HL-60/S4 treated with retinoic acid at 250 ng/mL for 4 days and 3 days (cell line): ENCODE results near the gene NAALADL1.

Experiments
- in situ Hi-C: fragments of 300-500 bp; cut with MboI; formaldehyde crosslinking; loops from 2 replicates; pipeline ENCODE4 v1.7.0; 2022; ENCODE audit warnings: low sequenced_read_pairs

Gene NAALADL1

DNA sequence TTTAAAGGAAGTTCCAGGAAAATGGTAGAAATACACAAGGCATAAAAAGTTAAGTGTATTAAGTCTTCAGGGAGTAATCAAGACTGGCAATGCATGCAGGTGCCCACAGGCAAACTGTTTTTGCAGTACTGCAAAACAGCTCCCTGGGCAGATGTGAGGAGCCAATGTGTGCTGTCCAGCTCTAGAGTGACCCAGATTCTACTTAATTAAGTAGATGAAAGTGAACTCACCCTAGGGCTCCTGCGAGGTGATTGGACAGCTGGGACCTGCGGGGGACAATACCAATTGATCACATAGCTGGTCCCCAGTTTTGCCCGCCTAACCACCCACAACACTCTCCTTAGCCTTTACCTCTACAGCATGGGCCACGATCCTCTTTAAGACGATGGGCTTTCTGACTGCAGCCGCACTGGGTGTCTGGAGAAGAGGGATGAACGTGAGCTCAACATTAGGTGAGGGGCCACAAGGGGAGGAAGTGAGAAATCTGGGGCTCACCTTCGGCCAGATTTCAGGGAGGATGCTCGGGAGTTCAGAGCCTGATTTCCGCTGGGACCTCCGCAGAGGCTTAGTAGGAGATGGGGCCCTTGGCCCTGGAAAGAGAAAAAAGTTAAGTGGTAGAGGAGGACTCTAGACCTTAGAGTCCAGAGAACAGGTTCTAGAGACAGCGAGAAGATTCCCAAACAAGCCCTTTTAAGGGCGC is 24.9 kb upstream of the NAALADL1 start:
- in situ Hi-C loops: no loop called here

DNA sequence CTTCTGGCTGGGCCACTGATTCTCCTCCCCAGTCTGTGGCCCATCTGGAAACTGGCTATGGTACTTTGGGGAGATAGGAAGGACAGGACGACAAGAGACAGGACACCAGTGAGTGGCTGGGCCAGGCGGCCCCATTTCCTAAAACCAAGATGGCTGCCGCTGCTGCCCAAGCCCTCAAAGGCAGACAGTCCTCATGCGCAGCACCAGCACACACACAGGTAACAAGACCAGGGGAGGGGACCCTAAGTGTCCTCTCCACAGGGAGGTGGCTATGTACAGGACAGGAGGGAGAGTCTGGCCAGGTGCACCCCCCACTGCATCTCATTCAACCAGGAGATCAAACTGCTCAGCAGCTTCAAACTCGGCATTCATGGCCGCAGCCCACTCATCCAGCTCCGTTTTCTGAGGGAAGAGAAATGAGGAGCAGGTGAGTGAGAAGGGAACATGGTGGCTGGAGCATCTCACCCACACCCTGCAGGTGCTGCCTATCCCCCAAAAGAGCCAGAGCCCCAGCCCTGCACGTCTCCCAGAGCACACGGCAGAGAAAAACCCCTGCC is 20.5 kb upstream of the NAALADL1 start:
- in situ Hi-C loops: no loop called here

DNA sequence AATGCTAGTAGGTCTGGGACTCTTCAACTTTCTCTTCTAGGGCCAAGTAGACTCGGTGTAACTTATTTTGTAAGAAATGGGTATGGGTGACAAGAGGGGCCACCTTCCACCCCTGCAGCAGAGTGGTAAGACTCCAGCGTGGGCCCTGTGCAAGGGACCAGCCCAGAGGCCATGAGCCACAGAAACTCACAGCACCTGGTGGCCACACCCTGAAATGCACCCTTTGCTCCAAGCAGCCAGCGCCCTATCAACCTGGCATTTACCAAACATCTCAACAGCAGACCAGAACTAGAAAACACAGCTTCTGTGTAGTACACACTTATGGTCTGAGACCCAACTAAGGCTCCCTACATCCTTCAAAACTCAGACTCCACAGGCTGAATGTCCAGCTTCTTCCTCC is 19.8 kb upstream of the NAALADL1 start:
- in situ Hi-C loops: no loop called here

DNA sequence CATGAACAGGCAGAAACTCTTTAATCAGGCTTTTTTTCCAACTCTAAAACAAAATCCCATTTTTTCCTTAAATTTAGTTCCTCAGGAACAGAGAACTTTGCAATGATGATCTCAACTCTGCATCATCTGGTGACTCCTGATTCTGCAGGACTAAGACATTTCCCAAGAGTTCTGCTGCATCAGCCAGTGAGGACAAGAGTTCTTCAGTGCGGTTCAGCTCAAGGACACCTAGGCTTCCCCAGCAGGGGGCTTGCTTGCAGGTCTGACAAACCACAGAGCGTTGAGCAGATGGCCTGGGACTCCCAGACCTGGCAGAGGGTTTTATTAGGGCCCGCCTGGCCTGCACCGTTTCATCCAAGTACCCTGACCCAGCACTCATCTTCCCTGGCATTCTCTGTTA is 19.1 kb upstream of the NAALADL1 start:
- in situ Hi-C loops: no loop called here

DNA sequence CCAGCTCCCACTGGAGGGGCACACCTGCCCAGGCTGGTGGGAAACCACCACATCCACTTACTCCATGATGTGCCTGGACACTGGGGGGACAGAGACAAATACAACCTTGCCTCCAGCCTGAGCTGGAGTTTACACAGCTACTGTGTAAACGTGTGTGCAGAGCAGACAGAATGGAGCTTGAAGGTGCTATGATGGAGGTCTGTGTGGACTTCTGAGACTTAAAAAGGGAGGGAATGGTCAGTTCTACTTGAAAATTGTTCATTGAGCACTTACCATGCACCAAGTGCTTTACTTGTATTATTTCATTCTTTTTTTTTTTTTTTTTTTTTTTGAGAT is 14.2 kb upstream of the NAALADL1 start:
- in situ Hi-C loops: no loop called here

DNA sequence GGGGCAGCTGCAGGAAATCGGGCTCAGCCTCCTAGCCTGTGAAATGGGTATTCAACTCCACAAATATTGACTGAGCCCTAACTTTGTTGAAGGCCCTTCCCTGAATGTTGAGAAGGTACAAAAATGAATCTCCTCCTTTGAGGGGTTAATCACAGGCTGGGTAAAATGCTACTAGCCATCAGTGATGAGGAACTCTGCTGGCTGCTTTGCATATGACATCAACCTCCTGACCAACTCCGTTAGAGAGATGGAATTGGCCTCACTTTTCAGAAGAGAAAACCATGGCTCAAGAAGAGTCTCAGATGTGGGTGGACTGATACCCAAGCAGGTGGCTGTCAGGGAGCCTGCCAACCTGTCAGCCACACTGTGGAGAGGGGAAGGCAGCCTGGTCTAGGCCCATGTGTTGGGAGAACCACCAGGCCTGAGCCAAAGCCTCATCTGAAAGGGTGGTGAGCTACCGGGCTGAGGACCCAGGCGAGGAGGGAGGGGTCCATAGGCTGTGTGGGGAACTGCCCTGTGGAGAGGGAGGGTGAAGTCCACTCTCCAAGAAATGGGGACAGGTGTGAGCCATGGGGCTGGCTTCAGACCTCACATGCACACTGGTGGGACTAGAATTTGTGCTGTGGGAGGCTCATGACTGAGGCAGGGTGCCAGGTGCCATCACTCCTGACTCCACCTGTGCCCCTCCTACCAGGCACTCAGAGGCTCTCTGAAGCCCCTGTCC is 13.7 kb upstream of the NAALADL1 start:
- in situ Hi-C loops: no loop called here

DNA sequence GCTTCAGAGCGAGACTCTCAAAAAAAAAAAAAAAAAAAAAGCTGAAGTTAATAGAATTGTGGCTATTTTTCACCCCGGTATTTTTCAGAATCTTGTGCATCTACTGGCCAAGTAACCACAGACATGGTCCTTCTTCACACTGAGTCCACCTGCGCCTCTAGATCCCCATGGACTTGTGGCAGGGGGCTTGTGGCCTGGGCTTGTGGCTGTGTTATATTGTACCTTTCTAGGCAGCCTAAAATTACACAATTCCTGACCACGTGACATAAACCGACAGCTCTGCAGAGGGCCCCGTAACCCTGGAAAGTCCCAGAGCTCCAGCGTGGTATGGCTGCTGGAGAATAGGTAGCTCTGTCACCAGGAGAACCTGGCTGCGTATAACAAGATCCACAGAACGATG is 10.9 kb upstream of the NAALADL1 start:
- in situ Hi-C loops: no loop called here

DNA sequence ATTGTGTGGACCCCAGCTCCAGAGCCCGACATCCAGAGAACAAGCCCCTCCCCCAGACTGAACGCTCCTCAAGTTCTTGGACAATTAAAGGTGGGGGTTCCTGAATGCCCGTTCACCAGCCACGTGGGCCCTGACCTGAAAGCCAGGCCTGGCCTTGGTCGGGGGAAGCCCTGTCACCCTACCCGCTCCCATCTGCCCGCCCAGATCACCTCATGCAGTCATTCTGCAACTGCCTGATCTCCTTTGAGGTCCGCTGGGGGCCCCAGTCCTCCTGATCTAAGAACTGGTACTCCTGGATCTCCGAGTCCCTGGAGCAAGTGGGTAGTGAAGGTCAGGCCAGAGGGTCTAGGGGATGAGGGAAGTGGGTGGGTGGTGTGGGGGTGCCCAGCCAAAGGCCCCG is 9.1 kb upstream of the NAALADL1 start:
- in situ Hi-C loops: no loop called here

DNA sequence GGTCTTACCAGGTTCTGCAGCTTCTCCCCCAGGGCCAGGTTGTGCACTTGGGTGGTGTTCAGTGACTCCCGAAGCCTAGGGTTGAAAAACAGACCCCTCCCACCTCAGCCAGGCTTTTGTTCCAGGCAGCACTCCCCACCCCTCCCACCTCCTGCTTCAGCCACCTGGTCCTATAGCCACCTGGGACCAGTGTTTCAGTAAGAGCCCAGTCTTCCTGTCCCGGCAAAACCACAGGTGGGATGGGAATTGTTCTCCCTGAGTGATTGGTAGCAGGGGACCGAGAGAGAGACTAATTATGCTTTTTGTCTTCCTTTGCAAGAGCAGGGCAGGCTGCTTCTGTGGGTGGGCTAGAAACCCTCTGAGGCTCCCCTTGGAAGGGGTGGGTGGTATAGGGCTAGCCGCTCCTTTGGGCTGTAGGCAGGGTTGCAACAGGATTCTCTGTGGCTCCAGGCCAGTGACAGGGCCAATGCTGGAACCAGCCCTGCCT is 8.5 kb upstream of the NAALADL1 start:
- in situ Hi-C loops: no loop called here

DNA sequence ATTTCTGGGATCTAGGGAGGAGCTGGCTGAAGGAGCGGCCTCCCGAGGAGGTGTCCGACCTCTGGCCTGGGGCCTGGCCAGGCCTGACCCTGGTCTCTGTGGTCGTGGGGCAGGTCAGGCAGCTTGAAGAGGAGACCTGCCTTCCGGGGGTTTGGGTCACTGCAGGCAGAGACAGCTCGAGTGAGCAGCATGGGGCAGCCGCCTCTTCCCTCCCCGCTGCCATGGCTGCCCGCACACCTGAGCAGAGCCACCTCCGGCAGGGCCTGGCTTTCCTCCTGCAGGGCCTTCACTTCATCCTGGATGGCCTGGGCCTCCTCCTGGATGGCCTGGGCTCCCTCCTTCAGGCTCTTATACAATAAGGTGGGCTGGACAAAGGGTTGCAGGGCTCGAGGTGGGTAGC is 8.0 kb upstream of the NAALADL1 start:
- in situ Hi-C loops: no loop called here

DNA sequence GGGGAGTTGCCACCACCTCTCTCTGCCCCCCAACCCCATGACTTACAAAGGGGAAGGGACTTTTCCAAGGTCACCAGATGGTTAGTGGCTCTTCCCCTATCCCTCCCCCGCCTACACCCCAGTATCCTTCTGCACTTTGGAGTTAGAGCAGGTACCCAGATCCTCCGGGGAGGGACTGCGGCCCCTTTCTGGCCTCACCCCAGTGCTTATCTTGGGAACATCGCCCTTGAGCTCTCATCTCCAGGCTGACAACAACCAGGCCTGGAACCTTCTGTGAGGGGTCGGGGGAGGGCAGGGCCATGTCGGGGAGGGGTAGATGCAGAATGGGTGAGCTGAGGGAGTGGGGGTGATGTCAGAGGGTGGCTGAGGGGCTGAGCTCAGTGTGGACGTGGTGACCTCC is 7.5 kb upstream of the NAALADL1 start:
- in situ Hi-C loops: no loop called here

DNA sequence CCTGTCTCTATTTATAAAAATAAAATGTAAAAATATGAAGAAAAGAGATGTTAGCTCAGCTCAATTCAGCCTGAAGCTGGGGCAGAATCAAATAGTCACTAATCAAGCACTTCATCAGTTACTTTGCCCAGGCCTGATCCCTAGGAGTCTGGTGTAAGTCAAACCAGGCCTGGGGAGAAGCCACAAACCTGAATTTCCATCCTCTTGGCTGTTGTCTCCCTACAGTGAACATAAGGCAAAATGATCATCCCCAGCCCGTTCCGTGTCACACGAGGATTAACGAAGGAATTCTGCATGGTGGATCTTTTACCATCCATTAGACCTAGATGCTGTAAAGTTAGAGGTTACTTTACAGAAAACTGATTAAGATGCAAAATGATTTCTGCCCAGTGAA is 6.5 kb upstream of the NAALADL1 start:
- in situ Hi-C loops: no loop called here

DNA sequence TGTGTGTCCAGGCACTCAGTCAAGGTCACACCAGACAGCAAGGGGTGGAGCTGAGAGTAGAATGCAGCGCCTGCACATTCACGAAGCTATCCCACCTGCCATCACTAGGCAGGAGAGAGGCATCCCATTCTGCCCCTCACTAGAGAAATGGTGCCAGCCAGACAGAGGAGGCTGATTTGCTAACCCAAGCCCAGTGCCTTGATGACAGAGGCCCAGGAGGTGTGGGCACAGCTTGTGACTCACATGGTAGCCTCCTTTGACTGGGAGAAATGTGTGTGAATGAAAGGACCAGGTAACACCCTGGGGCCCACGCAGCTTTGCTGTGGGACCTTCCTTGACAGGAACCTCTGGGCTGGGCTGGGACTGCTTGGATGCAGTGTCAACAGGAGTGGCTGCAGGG is 5.2 kb upstream of the NAALADL1 start:
- in situ Hi-C loops: no loop called here

DNA sequence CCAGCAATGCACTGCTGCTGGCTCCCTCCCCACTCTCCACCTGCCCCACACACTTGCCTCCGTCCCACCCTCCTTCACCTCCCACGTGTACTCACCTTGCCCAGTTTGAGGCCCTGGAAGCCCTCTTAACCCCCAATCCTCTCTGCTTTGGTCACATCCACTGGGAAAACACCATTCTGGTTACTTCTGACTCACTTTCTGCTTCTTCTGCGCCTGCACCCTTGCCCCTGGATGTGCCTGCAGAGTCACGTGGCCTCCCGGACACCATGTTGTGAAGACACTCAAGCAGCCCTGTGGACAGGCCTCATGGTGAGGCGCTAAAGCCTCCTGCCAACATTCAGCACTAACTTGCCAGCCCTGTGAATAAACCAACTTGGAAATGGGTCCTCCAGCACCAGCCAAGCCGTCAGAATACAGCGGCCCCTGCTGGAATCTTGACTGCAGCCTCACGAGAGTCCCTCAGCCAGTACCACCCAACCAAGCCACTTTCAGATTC is 2.6 kb upstream of the NAALADL1 start:
- in situ Hi-C loops: no loop called here

DNA sequence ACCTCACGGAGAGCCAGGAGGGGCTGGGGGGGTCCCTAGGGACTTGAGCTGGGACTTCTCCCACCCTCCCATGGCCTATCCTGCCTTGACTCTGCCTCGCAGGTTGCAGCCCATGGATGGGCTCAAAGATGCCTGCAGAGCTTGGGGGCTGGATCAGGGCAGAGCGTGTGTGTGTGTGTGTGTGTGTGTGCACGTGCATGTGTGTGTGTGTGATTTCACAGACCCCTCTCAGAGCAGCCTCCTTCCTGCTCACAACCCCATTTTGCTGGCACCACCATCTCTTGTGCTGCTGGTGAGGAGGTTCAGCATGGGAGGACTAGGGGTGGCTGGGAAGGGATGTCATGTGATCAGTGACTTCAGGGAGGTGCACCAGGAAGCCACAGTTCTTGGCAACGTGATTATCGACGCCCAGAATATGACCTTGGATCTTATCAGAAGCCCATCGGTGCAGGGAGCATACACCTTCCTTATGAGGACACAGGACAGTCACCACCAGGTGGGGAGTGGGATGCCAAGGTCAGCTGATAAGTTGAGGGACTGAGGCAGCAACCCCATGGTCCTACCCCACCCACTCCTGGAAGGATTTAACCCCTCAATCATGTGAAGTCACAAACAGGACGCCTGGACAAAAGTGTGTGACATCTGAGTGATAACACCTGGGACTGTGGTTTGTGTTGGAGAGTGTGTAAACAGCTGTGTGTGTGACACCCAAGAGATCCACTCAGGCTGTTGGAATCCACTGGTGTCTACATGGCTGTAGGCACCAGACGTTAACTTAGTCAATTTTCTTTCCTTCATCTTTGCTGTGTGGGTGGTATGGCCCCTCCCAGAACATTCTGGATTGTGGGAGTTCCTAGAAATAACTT is 1.8 kb upstream of the NAALADL1 start:
- in situ Hi-C loops: no loop called here

DNA sequence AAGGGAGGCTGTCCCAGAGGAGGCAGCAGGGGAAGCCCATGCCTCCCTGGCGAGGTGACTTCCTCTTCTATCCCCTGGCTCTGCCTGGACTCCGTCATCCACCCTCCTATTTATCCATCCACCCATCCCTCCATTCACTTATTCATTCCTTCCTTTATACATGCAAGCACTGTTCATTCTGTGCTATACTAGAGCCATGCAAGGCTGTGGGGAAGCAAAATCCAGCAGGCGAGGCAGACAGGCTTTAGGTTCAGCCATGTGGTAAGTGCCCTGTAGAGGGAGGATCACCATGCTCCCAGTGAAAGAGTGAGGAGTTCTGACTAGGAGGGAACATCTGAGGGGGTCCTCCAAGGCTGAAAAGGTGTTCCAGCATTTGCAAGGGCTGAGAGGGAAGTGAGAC is 1.2 kb upstream of the NAALADL1 start:
- in situ Hi-C loops: no loop called here

DNA sequence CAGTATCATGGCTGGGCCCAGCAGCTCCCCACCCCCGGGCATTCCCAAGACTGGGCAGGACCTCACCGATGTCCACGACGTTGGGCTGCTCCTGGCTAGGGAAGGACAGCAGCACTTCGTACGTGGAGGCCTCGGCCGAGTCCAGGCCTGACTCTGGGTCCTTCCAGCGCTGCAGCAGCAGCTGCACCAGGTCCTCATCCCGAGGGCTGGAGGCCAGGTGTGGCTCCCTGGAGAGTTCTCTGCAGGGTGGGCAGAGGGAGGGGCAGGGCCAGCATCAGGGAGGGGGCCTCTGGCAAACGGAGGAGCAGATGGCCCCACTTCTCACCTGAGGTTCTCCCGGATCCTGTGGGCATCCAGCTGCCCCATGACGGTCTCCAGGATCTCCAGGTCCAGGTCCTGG is 341 bp downstream of the NAALADL1 start:
- in situ Hi-C loops: no loop called here

DNA sequence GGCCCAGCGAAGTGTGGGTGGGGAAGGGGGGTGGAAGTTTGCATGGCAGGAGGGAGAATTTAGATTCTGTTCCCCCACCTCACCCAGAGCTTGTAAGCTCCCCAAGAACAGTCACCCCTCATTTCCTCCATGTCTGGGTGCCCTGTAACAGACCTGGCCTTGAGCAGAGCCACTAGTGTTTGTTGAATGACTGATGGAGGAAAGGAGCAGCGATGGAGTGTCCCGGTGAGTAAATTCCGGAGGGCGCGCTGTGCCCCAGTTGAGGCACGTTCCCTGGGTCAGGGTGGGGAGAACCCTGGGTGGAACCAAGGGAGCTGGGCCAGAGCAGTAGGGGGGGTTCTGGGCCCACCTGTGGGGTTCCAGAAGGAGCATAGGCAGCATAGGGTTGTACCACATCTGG is 827 bp downstream of the NAALADL1 start:
- in situ Hi-C loops: no loop called here

DNA sequence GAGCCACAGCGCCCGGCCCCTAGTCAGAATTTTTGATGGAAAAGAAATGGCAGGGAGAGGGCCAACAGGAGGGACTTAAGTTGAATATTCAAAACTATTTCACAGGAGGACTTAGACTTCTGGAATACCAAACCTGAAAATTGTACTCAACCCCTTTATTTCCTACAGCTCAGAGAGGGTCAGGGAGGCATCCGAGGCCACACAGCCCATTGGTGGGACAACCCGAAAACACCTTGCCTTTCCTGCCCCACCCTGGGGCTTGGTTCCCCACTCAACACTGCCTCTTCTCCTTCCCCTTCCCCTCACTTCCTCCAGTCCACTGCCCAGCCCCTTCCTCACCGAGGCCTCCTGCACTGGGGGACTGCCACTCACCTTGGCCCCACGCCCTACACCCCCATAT is 1.4 kb downstream of the NAALADL1 start:
- in situ Hi-C loops: no loop called here

DNA sequence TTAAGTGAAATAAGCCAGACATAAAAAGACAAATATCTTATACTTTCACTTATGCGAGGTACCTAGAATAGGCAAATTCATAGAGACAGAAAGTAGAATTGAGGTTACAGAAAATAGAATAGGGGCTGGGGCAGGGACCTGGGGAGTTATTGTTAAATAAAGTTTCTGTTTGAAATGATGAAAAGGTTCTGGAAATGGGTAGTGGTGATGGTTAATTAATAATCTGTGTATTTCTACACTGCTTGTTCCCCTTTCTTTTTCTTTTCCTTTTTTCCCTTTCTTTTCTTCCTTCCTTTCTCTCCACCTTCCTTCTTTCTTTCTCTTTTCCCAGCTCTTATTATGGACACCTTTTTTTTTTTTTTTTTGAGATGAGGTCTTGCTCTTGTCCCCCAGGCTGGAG is 2.8 kb downstream of the NAALADL1 start:
- in situ Hi-C loops: no loop called here

DNA sequence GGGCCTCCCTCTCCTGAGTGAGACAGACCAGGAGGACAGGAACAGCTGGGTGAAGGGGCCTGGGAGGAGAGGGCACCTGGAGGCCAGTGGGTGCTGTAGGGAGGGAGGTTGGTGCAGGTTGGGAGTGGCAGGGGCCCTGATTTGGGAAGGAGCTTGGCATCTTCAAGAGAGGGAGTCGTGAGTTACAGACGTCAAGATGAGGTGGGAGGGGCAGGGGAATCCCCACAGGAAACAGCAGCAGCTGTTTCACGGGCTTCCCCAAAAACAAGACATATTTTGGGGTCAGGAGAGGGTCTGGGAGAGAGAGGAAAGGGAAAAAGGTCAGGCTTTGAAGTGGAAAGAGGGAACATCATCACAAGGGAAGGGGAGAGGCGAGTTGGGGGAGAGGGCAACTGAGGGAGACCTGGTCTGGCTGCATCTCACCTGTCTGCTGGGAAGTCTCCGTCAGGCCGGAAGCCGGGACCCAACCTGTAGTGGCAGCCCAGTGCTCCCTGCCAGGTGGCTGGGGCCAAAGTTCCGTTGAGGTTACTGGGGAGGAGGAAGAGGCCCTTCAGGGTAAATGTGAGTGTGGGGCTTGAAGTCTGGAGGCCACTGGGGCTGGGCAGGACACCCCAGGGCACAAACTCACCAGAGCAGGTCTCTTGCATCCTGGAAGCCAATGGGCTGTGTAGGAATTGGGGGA is 4.4 kb downstream of the NAALADL1 start:
- in situ Hi-C loops: no loop called here
